GM21381 (cell line): ENCODE results near the gene KCNG3.

Experiments used
- ATAC-seq: cut with Tn5 transposase; IDR thresholded peaks from one replicate; pipeline ENCODE4 v1.9.1; 2021; ENCODE audit warnings: mild to moderate bottlenecking, moderate library complexity; ENCODE audit not compliant: unreplicated experiment

KCNG3 gene

GRCh38 chr2:42488297-42488696 lies 5.5 kb downstream of the KCNG3 start:
- ATAC-seq: no peak

DNA sequence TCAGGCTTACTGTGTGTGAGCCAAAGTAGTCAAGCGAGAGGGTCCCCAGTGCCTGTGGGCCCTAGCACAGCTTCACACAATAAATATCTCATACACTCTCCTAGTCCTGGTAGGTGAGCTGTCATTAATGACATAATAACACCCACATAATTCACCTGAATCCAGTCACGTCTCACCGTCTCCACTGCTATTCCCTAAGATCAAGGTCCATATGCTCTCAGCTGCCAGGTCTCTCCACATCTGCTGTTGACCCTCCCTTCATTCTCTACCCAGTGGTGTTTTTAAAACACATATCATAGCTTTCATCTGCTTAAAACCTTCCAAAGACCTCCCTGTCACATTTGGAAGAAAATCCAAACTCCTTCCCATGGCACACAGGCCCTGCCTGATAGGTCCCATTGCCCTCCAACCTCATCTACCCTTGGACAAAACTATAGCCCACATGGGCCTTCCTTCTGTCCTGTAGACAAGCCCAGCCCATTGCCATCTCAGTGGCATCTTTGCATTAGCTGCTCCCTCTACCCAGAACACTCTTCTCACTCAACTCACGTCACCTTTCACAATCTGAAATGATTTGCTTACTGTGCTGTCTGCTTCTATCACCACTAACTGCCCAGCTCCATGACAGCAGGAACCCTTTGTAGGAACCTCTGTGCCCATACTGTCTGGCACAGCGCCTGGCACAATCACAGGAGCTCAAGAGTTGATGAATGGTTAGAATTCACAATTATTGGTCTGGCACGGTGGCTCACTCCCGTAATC lies 7.5 kb downstream of the KCNG3 start:
- no peak for ATAC-seq

DNA sequence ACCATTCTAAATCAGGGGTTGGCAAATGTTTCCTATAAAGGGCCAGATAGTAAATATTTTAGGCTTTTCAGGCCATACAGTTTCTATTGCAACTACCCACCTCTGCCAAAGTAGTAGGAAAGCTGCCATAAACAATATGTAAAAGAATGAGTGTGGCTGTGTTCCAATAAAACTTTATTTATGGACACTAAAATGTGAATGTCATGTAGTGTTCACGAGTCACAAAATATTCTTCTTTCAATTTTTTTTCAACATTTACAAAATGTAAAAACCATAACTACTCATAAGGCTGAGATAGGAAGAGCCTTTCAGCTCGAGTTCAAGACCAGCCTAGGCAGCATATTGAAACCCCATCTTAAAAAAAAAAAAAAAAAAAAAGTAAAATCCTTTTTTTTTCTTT lies 13.4 kb downstream of the KCNG3 start:
- no peak for ATAC-seq

DNA sequence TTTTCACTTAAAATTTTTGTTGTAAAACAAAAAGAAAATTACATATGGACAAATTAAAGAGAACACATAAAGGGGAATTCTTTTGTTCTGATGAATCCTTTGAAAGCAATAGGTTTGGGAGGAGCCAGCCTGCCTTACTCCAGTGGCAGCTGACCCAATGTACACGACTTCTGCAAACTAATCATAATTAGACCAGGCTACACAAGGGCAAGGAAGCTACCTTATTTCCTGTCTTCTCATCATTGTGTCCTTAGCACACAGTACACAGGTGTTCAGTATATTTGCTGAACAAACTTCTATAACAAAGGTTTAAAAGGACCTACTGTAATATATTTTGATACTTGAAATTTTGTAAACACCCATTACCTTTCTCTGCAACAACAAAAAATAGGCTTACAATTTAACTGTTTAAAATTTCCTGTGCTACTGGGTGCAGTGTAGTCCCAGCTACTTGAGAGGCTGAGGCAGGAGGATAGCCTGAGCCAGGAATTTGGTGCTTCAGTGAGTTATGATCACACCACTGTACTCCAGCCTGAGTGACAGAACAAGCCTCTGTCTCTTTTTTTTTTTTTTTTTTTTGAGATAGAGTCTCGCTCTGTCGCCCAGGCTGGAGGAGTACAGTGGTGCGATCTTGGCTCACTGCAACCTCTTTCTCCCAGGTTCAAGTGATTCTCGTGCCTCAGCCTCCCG lies 18.9 kb downstream of the KCNG3 start:
- no peak for ATAC-seq

GRCh38 chr2:42470706-42471105 lies 23.1 kb downstream of the KCNG3 start:
- no peak for ATAC-seq

DNA sequence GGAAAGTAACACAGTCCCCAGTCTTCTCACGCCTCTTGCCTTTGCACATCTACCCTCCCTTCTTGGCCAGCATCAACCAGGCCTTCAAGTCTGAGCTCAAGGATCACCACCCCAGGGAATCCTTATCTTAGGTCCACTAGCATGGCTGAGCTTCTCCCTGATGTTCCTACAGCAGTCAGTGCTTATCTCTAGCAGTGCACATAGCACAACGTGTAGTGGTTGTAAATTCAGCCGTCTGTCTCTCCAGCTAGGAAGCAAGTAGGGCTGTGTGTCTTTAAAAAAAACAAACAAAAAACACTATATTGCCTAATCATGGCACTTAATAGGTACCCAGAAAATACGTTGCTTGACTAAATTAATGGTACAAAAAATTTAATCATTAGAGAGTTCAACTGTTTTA lies 29.2 kb downstream of the KCNG3 start:
- ATAC-seq: no peak

DNA sequence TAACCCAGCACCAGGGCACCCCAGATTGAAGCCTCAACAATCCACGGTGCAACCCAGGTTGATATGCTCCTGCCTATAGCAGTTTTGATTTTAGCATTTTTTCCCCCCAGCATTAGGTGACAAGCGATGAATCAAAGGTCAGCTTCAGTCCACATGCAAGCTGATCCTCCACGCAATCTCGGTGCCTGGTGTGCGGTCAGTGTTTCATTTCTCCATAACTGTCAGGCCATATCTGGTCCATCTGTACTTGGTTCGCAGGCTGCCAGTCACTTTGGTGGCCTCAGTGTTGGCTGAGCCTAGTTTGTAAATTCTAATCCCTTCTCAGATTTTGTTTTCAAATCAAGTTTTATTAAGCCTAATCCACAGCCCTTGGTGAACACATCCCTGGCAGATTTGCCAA lies 30.2 kb downstream of the KCNG3 start:
- ATAC-seq: no peak

GRCh38 chr2:42459296-42459695 lies 34.5 kb downstream of the KCNG3 start:
- ATAC-seq: no peak

DNA sequence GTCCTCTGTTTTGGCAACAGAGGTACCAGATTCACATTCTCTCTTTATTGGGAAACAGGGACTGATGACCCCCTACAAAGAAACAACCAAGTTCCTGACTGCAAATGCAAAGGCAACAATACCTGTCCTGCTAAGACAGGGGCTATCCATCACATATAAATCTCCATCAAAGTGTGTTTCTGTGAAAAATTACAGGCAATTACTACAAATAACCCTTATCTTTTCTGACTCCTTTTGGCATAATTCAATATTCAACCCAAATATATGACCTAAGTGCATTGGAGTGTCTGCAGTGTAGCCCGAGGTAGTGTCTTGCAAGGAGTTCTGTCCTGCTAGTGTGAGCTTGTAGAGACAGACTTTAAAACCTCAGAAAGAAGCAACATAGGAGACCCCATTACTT lies 35.4 kb downstream of the KCNG3 start:
- ATAC-seq: no peak

DNA sequence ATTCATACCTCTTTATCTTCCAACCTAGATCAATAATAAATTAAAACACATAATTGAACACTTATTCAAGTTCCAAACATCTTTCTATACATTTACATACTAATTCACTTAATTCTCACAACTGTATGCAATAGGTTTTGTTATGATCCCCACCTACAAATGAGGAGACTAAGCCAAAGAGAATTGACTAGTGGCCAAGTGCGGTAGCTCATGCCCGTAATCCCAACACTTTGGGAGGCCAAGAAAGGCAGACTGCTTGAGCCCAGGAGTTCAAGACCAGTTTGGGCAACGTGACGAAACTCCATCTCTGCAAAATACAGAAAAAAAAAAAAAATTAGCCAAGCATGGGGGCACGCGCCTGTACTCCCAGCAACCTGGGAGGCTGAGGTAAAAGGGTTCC lies 36.8 kb downstream of the KCNG3 start:
- ATAC-seq: no peak

DNA sequence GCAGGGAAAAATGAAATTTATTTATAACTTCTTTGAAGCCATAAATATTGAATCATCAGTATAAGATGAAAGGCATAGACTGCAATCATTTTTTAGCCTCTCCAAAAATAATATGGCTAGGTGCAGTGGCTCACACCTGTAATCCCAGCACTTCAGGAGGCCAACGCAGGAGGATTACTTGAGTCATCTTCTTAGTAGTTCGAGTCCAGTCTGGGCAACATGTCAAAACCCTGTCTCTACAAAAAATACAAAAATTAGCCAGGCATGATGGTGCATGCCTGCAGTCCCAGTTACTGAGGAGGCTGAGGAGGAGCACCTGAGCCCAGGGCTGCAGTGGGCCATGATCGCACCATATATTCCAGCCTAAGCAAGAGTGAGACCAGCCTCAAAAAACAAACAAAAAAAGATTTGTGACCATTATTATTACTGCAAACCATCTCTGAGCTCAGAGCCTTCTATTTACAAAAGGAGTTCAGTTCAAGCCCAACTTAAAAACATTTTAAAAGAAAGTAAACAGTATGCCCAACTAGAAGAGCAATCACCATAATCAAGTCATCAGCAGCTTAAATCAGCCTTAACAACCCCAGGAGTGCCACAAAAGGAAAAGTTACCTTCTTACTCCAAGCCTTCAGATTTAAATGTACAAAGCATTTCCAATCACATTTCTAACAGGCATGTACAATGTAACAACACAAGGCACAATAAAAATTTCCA lies 37.5 kb downstream of the KCNG3 start:
- no peak for ATAC-seq

DNA sequence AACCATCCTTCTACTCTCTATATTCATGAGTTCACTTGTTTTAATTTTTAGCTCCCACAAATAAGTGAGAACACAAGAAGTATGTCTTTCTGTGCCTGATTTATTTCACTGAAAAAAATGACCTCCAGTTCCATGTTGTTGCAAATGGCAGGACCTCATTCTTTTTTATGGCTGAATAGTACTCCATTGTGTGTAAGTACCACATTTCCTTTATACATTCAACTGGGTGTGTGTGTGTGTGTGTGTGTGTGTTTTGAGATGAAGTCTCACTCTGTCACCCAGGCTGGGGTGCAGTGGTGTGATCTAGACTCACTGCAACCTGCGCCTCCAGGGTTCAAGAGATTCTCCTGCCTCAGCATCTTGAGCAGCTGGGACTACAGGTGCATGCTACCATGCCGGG lies 41.2 kb downstream of the KCNG3 start:
- ATAC-seq: no peak

GRCh38 chr2:42450136-42450535 lies 43.6 kb downstream of the KCNG3 start:
- no peak for ATAC-seq

- no peak for ATAC-seq
These were observed 44.4 kb downstream of the KCNG3 start for GRCh38 chr2:42449163-42450087.

DNA sequence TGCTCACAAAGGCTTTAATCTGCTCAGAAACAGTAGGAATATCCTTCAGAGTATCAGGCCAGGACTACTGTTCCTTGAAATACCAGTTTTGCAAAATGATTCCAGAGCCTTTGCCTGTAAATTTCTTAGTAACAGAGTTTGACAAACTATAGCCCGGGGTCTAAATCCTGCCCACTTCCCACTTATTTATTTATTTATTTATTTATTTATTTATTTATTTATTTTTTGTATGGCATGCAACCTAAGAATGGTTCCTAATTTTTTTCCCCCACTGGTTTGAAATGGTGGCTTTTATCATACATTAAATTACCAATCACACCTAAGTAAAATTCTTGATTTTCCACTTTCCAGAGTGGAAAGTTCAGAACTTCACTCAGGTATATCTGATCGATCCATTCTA lies 45.6 kb downstream of the KCNG3 start:
- no peak for ATAC-seq

GRCh38 chr2:42446503-42447271 lies 47.1 kb downstream of the KCNG3 start:
- no peak for ATAC-seq

GRCh38 chr2:42443718-42444399 lies 49.9 kb downstream of the KCNG3 start:
- ATAC-seq: no peak

DNA sequence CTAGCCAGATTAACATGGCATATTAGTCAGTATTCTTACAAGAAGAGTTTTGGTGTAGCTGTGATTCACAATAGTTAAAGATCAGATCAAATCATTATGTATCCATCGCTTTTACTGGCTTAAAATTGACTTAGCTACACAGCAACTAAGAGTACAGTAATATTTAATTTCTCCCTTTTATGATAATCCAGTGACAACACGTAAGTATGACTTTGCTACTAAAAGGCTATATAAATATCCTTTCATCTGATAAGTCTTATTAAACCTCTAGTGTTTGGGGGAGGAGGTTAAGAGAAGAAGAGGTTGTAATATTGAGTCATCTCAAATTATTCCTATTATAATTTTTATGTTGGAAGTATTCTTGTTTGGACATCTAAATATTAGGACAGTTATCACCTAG lies 51.0 kb downstream of the KCNG3 start:
- no peak for ATAC-seq

DNA sequence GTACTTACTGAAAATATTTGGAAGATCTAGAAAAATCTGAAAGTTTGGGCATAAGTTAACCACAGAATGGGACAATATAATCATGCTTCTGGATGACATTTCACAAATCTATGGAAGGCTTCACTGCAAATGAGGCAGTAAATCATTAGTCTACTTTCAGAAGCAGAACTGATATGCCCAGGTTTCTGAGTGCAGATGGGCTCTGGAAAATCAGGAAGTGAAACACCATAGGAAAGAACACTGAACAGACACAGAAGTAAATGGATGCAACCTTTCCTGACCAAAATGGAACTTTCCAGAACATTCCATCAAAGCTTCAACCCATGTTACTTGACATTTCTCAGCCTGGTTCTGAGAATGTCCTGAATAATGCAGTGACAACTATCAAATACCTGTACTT lies 55.1 kb downstream of the KCNG3 start:
- no peak for ATAC-seq

GRCh38 chr2:42436370-42436769 lies 57.4 kb downstream of the KCNG3 start:
- no peak for ATAC-seq
